Ovary (tissue), 3 donors: ENCODE data around the gene PPP4R1.

Experiments
- CTCF ChIP-seq, 3 donors: fragments of 450-650 bp in 2 of 3; fragments of 200-600 bp in 1 of 3; IDR thresholded peaks; one replicate each; pipeline versions ENCODE4 v1.5.1 to v1.8.0; 2016 to 2022; ENCODE audit warnings: antibody characterized with exemption in 3 of 3, mild to moderate bottlenecking in 1 of 3
- POLR2A ChIP-seq: fragments of 450-650 bp; IDR thresholded peaks from one replicate; pipeline ENCODE4 v1.6.1; 2017; ENCODE audit warnings: antibody characterized with exemption, mild to moderate bottlenecking, moderate library complexity
- donor health status: DM: no; HTN: no; CAD: no.

DNA sequence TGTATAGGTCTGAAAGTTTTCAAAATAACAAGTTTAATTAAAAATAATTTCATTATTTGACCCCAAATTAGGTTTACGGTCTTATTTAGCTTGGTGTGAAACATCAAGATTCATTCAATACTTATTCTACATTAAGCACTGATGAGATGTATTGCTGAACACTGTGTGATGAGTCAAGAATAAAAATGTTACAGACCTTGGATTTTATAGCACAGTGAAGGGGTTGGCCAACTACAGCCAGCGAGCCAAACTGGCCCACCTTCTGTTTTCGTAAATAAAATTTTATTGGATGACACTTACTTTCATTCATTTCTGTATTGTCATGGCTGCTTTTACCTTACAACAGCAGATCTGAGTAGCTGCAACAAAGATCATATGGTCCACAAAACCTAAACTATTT is 8.3 kb downstream of the PPP4R1 start:
- TF ChIP-seq POLR2A, result no peak
- TF ChIP-seq CTCF (IDR thresholded peaks at IDR 0.05), result no peak
